Activated CD8-positive, alpha-beta memory T cell treated with anti-CD3 and anti-CD28 coated beads, Interleukin-2, amount 50 U/mL, for 48 hours (primary cell): ENCODE data around the gene SLC26A1.

Source experiments
- DNase-seq: peaks from one replicate; pipeline ENCODE4 v3.0.0-alpha.2; 2020

Gene SLC26A1

GRCh38 chr4:993111-994029 is at the start of gene SLC26A1:
Gene SLC26A1, minus strand, starts transcription at chr4:993404. Its CDS starts 1,701 bp downstream, at chr4:991703.
- DNase-seq, result no peak

GRCh38 chr4:1042352-1043055 is 49.3 kb upstream of the SLC26A1 start:
- DNase-seq, result no peak

- DNase-seq, result no peak
Measured at GRCh38 chr4:1041936-1042330, 48.7 kb upstream of the SLC26A1 start.

GRCh38 chr4:1041147-1041935 is 48.1 kb upstream of the SLC26A1 start:
- no peak for DNase-seq

- DNase-seq, result no peak
Measured at GRCh38 chr4:1040344-1041146, 47.3 kb upstream of the SLC26A1 start.

- no peak for DNase-seq
Measured at GRCh38 chr4:1039493-1040343, 46.5 kb upstream of the SLC26A1 start.

- no peak for DNase-seq
Measured at GRCh38 chr4:1038948-1039492, 45.8 kb upstream of the SLC26A1 start.

GRCh38 chr4:1036976-1037810 is 44.0 kb upstream of the SLC26A1 start:
- no peak for DNase-seq

- DNase-seq, result no peak
Measured at GRCh38 chr4:1036095-1036494, 42.9 kb upstream of the SLC26A1 start.

GRCh38 chr4:1035510-1035909 is 42.3 kb upstream of the SLC26A1 start:
- DNase-seq, result no peak

GRCh38 chr4:1033840-1034551 is 40.8 kb upstream of the SLC26A1 start:
- no peak for DNase-seq

GRCh38 chr4:1032861-1033260 is 39.7 kb upstream of the SLC26A1 start:
- DNase-seq, result no peak

- no peak for DNase-seq
Measured at GRCh38 chr4:1031956-1032795, 39.0 kb upstream of the SLC26A1 start.

- no peak for DNase-seq
Measured at GRCh38 chr4:1031346-1031745, 38.1 kb upstream of the SLC26A1 start.

- DNase-seq, result no peak
Measured at GRCh38 chr4:1030559-1030958, 37.4 kb upstream of the SLC26A1 start.

- DNase-seq, result no peak
Measured at GRCh38 chr4:1030031-1030430, 36.8 kb upstream of the SLC26A1 start.

GRCh38 chr4:1029529-1029928 is 36.3 kb upstream of the SLC26A1 start:
- DNase-seq, result no peak

GRCh38 chr4:1028574-1029220 is 35.5 kb upstream of the SLC26A1 start:
- DNase-seq, result no peak
